Right cardiac atrium (tissue), 5 donors: Measurements from ENCODE around the gene CCNI2. TPM values are rescaled to one million over a fixed set of nuclear protein-coding genes. Genes with fewer than 3 reads are reported as not detected.

Experiments used
- ATAC-seq, 2 donors: fragments of 200-7000 bp; cut with Tn5 transposase; one replicate each; pipeline versions ENCODE4 v1.8.0 to v1.9.1; 2020; ENCODE audit warnings: moderate library complexity in 2 of 2, mild to moderate bottlenecking in 1 of 2
- DNase-seq, 3 donors: peaks; one replicate each; pipeline ENCODE4 v3.0.0-alpha.2; 2020
- H3K27ac ChIP-seq: one replicate; pipeline ENCODE4 v1.5.1; 2013; ENCODE audit warnings: mild to moderate bottlenecking, low read length, control low read depth, moderate library complexity
- H3K27me3 ChIP-seq: one replicate; pipeline ENCODE4 v1.6.1; 2013; ENCODE audit not compliant: control insufficient read depth, insufficient read depth
- H3K4me1 ChIP-seq: one replicate; pipeline ENCODE4 v1.6.1; 2013; ENCODE audit warnings: low read length; ENCODE audit not compliant: control insufficient read depth, insufficient read depth
- H3K4me3 ChIP-seq: one replicate; pipeline ENCODE4 v1.5.1; 2013; ENCODE audit warnings: low read length, control low read depth
- H3K9me3 ChIP-seq: one replicate; pipeline ENCODE4 v1.6.1; 2013; ENCODE audit warnings: low read length; ENCODE audit not compliant: control insufficient read depth
- WGBS: extraction: QIAGEN DNeasy Blood & Tissue Kit; methylation state at CpG from one replicate; pipeline ENCODE4 v1.1.7; 2013; 5-methylcytosine and 5-hydroxymethylcytosine counted together
- intact Hi-C, 4 donors: fragments of 100-400 bp; cut with DNase I; formaldehyde crosslinking; loops; one replicate each; pipeline versions ENCODE4 v1.11.0 to v1.14.0; 2022 to 2023
- polyA plus RNA-seq: library from polyadenylated mRNA; stranded (reverse); fragments of 200-250 nt; gene quantifications from one replicate; pipeline ENCODE4 v1.2.3, GENCODE V29; 2013
- total RNA-seq, 4 donors: library from RNA; stranded (reverse); fragmentation: NEBNext Ultra II Directional; extraction: Animal tissue kit (Norgen Biotek cat#: 25700); gene quantifications; one replicate each; pipeline ENCODE4 v1.2.1, GENCODE V29; 2021
- donor health status: healthy with polysubstance abuse.
- donor health status: DM: no; HTN: yes; CAD: no.
- donor health status: DM: no; HTN: no; CAD: no.
- donor health status: DM: no; HTN: yes; CAD: no; lungs with severe emphysema.
- donor health status: DM: yes; HTN: yes; CAD: no.

CCNI2 gene
- total and polyA plus RNA-seq, 5 donors = 0.09 to 0.14 TPM; not detected in 3

DNA sequence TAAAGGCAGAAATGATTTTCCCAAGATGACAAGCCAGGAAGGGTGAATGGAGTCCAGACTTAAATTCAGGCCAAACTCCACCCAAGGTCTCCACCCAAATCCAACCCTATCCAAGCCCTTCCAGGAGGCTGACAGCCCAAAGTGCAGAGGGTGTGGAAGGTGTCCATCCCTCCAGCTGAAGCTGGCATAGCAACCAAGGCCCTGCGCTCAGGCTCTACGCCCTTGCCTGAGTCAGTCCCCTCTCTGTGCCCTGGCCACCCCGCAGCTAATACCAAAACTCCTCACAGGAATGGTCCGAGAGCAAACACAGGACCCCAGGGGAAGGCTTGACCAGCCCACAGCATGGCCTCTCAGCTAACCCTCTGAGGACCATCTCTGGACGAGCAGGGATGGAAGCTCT, 27.7 kb downstream of the CCNI2 start:
- Histone ChIP-seq H3K9me3 (no peaks in the 10 kb centered on the region), H3K4me1 (peaks cover 34% of the 10 kb centered on the region), H3K4me3 (no peak overlapping the region), H3K27ac (no peak overlapping the region), H3K27me3 (no peaks in the 10 kb centered on the region)
- intact Hi-C loops = no loop called here
- ATAC-seq (peak; percentile 13 to 28), DNase-seq (peak in 2 of 3 donors; percentile 34 to 71)
- WGBS = 79% methylated on average over 5 of the region's 5 CpGs

DNA sequence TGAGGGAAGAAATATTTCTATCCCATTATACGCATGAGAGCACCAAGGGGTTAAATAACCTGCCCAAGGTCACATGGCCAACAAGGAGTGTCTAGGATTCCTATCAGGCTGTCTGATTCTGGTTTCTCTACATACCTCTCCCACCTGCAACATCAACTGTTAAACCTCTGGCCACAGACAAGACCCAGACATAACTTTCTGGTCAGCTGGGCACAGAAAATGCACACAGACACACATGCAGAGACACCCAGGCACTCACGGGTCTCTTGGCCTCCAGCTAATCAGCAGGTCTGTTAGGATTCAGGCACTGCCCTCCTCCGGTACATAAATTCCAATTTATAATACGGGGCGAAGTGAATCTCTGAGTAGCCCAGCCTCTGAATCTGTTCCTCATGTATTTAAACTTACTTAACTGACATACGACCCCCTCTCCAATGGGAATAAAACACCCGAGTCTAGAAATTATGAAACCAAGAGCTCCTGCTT, 28.3 kb downstream of the CCNI2 start:
- DNase-seq (no peak), ATAC-seq (no peak)
- Histone ChIP-seq H3K27me3 (no peaks in the 10 kb centered on the region), H3K4me3 (peak overlapping the region; percentile 6), H3K9me3 (no peaks in the 10 kb centered on the region), H3K4me1 (peaks cover 33% of the 10 kb centered on the region), H3K27ac (no peak overlapping the region)
- 40% methylated on average over 7 of the region's 7 CpGs for WGBS
- intact Hi-C loops = no loop called here

DNA sequence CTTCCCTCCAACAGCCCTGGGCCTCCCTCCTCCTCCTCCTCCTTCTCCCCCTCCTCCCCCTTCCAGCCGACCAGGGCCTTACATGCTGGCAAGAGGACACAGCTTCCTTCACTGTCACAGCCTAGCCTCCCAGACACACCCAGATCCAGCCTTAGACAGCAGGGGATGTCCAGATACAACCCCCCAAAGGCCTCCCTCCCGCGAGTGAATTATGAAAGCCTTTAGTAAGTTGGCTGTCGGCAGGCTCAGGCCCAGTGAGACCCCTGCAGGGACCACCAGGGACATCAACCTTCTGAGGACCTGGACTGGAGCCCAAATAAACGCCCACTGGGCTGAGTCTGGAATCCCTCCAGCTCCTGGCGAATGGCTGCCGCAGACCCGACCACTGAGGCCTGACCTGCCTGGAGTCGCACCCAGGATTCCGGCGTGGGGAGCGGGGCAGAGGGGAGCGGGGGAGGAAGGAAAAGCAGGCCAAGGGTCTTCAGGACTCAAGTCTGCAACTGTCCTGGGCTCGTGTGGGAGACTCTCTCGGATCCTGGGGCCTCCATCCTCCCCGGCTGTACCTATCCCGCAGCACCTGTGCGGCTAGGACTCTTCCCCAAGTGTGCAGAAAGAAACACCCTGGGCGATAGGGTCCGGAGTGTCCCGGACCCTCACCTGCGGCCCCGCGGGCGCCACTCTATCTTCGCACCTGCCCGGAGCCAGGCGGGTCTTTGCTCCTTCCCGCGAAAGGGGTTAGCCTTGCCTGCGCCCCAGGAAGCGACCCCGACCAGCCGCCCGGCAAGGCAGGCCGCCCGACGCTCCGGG, 29.1 kb downstream of the CCNI2 start:
- Histone ChIP-seq H3K9me3 (no peaks in the 10 kb centered on the region), H3K4me3 (peak overlapping the region; percentile 95), H3K4me1 (peaks cover 26% of the 10 kb centered on the region), H3K27me3 (no peaks in the 10 kb centered on the region), H3K27ac (peak overlapping the region; percentile 54)
- 3% methylated on average over 39 of the region's 39 CpGs for WGBS
- DNase-seq (peak; percentile 48 to 74 (median 68)), ATAC-seq (peak; percentile 49 to 58)
- intact Hi-C loops = no loop called here

DNA sequence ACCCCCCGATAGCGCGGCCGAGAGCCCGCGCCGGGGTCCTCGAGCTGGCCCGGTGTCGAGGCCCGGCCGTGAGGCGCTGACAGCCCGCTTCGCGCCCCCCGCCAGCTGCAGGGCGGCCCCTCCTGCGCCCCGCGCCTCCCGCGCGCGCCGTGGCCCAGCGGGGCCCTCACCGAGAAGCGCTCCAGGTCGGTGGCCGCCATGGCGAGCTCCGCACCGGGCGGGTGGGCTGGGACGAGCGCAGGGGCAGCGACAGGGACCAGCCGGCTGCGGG, 29.6 kb downstream of the CCNI2 start:
- Histone ChIP-seq H3K9me3 (no peaks in the 10 kb centered on the region), H3K4me1 (peaks cover 24% of the 10 kb centered on the region), H3K27me3 (no peaks in the 10 kb centered on the region), H3K27ac (peak overlapping the region; percentile 31), H3K4me3 (peak overlapping the region; percentile 95)
- ATAC-seq = no peak
- intact Hi-C loops = no loop called here
- DNase-seq = no peak
- under 1% methylated on average over 40 of the region's 40 CpGs for WGBS

DNA sequence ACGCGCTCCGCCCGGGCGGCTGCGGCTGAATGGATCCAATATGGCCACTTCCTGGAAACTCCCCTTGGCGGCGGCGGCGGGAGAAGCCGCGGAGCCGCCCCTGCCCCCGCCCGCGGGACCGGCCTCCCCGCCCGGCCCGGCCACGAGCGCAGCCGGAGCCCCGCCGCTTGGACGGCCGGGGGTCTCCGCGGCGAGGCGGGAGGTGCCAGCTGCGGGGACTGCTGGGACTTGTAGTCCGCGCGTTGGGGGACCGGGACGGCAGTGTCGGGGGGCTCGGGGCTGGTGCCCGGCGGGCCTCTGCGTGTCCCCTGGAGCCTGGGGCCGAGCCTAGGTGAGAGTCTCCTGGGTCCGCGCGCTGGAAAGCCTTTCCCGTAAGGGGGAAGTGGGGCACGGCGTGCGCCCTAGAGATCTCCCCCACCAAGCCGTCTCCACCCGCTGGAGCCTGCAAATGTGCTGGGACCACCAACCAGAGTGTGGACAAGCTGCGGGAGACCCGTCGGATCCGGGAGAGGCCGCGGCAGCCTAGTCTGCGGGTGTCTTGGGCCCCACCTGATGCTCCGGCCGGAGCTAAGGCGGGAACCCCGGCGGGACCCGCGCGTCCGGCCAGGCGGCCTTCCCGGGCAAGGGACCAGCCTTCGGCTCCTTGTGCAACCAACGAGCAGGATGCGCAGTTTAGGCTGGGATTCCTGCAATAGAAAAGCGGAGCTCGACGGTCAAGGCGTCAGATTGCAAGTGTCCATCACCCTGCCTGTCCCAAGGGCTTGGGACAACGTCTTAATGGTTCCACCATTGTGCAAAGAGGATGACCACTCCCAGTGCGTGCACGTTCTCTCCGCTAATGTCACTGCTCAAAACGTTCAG, 30.2 kb downstream of the CCNI2 start, which contains the start of gene SEPTIN8:
Gene SEPTIN8, minus strand, starts transcription at position 31 of the 861 bp plus-strand sequence. CDS start 102 bp downstream, outside the sequence.
- Histone ChIP-seq H3K9me3 (no peaks in the 10 kb centered on the region), H3K27me3 (no peaks in the 10 kb centered on the region), H3K4me3 (peak within 1 kb of the TSS; percentile 95), H3K27ac (peak within 1 kb of the TSS; percentile 54), H3K4me1 (peaks cover 18% of the 10 kb centered on the region)
- ATAC-seq (peak; percentile 71 to 72), DNase-seq (peak; percentile 73 to 86 (median 86))
- 1% methylated on average over 82 of the region's 82 CpGs for WGBS
- intact Hi-C loops = no loop called here

DNA sequence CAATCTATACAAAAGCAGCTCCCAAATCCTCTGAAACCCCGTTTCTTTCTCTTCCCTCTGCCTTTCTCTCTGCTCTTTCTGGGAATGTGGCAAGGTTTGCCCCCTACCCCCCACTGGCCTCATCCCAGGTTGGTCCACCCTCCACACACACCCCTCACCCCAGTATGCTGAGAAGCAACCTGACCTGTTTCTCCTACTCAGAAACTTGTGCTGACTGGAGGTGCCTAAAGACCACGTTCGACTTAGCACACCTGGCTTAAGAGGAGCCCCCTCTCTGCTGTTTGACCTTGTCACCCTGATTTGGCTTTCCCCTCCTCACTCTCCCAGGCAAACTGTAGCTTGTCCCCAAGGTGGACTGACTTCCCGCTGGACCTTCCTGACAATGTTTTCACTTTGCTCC, 30.9 kb downstream of the CCNI2 start:
- ATAC-seq = no peak
- Histone ChIP-seq H3K27me3 (no peaks in the 10 kb centered on the region), H3K27ac (no peak overlapping the region), H3K4me1 (peaks cover 11% of the 10 kb centered on the region), H3K4me3 (peak overlapping the region; percentile 95), H3K9me3 (no peaks in the 10 kb centered on the region)
- intact Hi-C loops = no loop called here
- WGBS = 79% methylated on average over 4 of the region's 4 CpGs
- no peak for DNase-seq

DNA sequence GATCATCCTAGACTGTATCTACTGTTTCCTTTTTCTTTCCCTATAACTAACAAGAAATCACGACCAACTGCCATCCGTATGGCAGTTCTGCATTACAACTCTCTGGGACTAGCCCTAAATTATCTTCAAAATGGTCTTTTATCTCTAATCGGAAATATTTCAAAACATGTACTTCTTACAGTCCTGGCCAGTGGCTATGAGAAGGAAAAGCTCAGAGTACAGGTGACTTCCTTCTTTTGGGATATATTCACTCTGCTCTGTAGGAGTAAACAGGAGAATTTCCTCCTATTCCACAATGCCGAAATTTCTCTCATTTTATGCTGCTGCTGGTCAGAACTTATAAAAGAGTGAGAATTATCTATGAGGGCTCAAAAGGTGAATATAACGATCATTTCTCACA, 31.6 kb downstream of the CCNI2 start:
- no peak for DNase-seq
- Histone ChIP-seq H3K9me3 (no peaks in the 10 kb centered on the region), H3K27me3 (no peaks in the 10 kb centered on the region), H3K27ac (no peak overlapping the region), H3K4me1 (peaks cover 9% of the 10 kb centered on the region), H3K4me3 (no peak overlapping the region)
- intact Hi-C loops = no loop called here
- WGBS = 91% methylated on average over 5 of the region's 5 CpGs
- ATAC-seq = no peak

DNA sequence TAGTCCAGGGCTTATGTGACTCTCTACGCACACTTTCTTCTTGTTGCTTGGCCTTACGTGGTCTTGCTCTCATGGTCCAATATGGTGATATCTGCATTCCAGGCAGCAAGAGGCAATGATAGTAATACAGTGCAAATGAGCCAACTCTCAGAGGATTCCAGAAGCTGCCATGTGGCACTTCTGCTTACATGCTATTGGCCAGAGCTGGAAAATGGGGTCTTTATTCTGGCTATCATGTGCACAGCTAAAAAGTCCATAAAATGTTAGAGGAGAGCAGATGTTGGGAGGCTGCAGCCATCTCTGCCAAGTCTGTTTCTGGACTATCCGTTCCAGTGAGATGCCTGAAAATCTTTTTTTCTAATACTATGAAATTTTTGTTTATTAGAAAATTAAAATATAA, 32.7 kb downstream of the CCNI2 start:
- Histone ChIP-seq H3K9me3 (no peaks in the 10 kb centered on the region), H3K27ac (no peak overlapping the region), H3K4me3 (no peak overlapping the region), H3K4me1 (peaks cover 8% of the 10 kb centered on the region), H3K27me3 (no peaks in the 10 kb centered on the region)
- intact Hi-C loops = no loop called here
- WGBS = 88% methylated on average over 3 of the region's 3 CpGs
- no peak for ATAC-seq
- no peak for DNase-seq

DNA sequence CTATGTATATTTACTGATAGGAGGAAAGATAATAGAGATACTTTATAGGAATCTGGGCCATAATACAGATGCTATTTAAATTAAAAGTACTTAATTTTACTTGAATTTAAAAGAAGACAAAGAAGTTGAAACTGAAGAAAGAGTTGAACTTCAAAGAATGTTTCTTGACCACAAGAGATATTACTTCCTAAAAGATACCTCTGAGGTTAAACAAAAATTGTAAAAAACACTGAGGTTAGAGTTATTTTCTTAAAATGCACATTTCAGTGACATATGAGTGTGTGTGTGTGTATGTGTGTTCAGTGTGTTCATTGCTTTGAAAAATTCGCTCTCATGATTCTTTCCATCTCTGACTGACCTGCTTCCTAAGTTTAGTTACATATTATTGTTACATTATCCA, 33.4 kb downstream of the CCNI2 start:
- 98% methylated on average over 1 of the region's 1 CpG for WGBS
- intact Hi-C loops = no loop called here
- Histone ChIP-seq H3K27me3 (no peaks in the 10 kb centered on the region), H3K4me3 (no peak overlapping the region), H3K27ac (no peak overlapping the region), H3K9me3 (no peaks in the 10 kb centered on the region), H3K4me1 (peaks cover 4% of the 10 kb centered on the region)
- no peak for ATAC-seq
- no peak for DNase-seq

DNA sequence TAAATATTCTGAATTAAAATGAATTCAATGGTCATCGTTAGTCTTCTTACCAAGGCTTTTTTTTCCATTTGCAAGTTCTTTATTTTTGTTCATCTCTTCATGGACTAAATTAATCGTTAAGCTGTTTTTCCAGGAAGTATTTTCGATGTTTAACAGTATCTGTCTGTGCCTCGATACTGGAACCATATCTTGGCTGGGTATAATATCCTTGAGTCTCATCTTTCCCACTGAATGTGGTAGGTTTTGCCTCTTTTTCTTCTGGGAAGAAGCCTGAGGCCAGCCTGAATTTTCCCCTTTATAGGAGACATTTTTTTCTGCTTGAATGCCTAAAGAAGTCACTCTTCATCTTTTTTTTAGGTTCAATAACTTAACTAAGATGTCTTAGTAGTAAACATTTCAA, 33.8 kb downstream of the CCNI2 start:
- no peak overlapping the region for H3K27ac ChIP-seq
- intact Hi-C loops = no loop called here
- no peaks in the 10 kb centered on the region for H3K27me3 ChIP-seq
- no peak overlapping the region for H3K4me3 ChIP-seq
- DNase-seq = no peak
- 93% methylated on average over 4 of the region's 4 CpGs for WGBS
- no peaks in the 10 kb centered on the region for H3K9me3 ChIP-seq
- no peak for ATAC-seq
- peaks cover 4% of the 10 kb centered on the region for H3K4me1 ChIP-seq

DNA sequence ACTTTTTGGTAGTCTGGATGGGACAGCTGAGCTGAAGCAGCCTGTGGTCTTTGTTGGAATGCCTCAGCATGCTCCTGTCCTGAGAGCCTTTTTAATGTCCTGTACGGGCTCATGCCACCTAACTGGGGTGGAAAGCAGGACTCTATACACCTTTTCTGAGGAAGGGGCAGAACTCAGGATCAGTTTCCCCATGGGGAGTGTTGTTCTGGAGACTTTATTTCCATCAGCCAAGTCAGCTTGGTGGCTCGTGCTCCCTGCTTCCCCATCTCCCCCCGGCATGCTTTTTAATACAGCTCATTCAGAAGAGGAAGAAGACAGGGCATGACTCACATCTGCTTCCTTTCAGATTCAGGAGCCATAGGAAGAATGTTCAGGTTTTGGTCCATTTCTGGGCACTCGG, 34.9 kb downstream of the CCNI2 start:
- ATAC-seq = no peak

More for the DNA sequence above, 34.9 kb downstream of the CCNI2 start:
- intact Hi-C loops = no loop called here
- Histone ChIP-seq H3K4me3 (no peak overlapping the region), H3K9me3 (no peaks in the 10 kb centered on the region), H3K4me1 (peaks cover 4% of the 10 kb centered on the region), H3K27ac (no peak overlapping the region), H3K27me3 (no peaks in the 10 kb centered on the region)
- 54% methylated on average over 4 of the region's 4 CpGs for WGBS
- no peak for DNase-seq
